Progenitor cell of endocrine pancreas (in vitro differentiated cells): ENCODE data around the gene NTRK2. TPM values are rescaled to one million over a fixed set of nuclear protein-coding genes. Genes with fewer than 3 reads are reported as not detected.

Experiments used
- DNase-seq: peaks from one replicate; pipeline ENCODE4 v3.0.0; 2021; ENCODE audit warnings: low spot score; ENCODE audit not compliant: unreplicated experiment
- H3K27ac Mint-ChIP-seq: 2 replicates; pipeline ENCODE4 v1.8.0; 2021; ENCODE audit warnings: mild to moderate bottlenecking, moderate library complexity, mixed read lengths
- H3K27me3 Mint-ChIP-seq: 2 replicates; pipeline ENCODE4 v1.8.0; 2021; ENCODE audit warnings: mixed read lengths
- H3K36me3 Mint-ChIP-seq: 2 replicates; pipeline ENCODE4 v1.8.0; 2022; ENCODE audit warnings: mixed read lengths; ENCODE audit not compliant: insufficient read depth
- H3K4me1 Mint-ChIP-seq: 2 replicates; pipeline ENCODE4 v1.8.0; 2021; ENCODE audit warnings: low read depth, mixed read lengths
- H3K4me3 Mint-ChIP-seq: 2 replicates; pipeline ENCODE4 v1.8.0; 2021; ENCODE audit warnings: low read depth, mild to moderate bottlenecking, moderate library complexity, mixed read lengths
- H3K9me3 Mint-ChIP-seq: 2 replicates; pipeline ENCODE4 v1.8.0; 2021; ENCODE audit warnings: low read depth, mixed read lengths
- CTCF ChIP-seq: fragments of 200-600 bp; sonication (generic); IDR thresholded peaks from one replicate; pipeline ENCODE4 v1.5.0; 2021; ENCODE audit warnings: antibody characterized with exemption, mild to moderate bottlenecking; ENCODE audit not compliant: unreplicated experiment
- total RNA-seq: library from RNA; stranded (reverse); gene quantifications from 2 replicates; pipeline ENCODE4 v1.2.1, GENCODE V29; 2021

The NTRK2 gene
- total RNA-seq, 1 donor from 2014 or later, result 4.7 TPM

- no peak overlapping the region for H3K27ac Mint-ChIP-seq
- H3K27me3 Mint-ChIP-seq, result no peaks in the 10 kb centered on the region
- no peaks in the 10 kb centered on the region for H3K9me3 Mint-ChIP-seq
- no peak overlapping the region for H3K4me3 Mint-ChIP-seq
- no peaks in the 10 kb centered on the region for H3K36me3 Mint-ChIP-seq
- no peak for TF ChIP-seq CTCF
- DNase-seq, result no peak
- no peaks in the 10 kb centered on the region for H3K4me1 Mint-ChIP-seq
Observed at GRCh38 chr9:84686068-84686467, 16.5 kb downstream of the NTRK2 start.

- TF ChIP-seq CTCF, result no peak
- H3K4me1 Mint-ChIP-seq, result no peaks in the 10 kb centered on the region
- H3K27me3 Mint-ChIP-seq, result no peaks in the 10 kb centered on the region
- H3K9me3 Mint-ChIP-seq, result no peaks in the 10 kb centered on the region
- H3K36me3 Mint-ChIP-seq, result no peaks in the 10 kb centered on the region
- H3K27ac Mint-ChIP-seq, result no peak overlapping the region
- H3K4me3 Mint-ChIP-seq, result no peak overlapping the region
- no peak for DNase-seq
Observed at GRCh38 chr9:84688956-84689355, 19.4 kb downstream of the NTRK2 start.

GRCh38 chr9:84691634-84692033 lies 22.1 kb downstream of the NTRK2 start:
- TF ChIP-seq CTCF, result no peak
- H3K9me3 Mint-ChIP-seq, result no peaks in the 10 kb centered on the region
- no peaks in the 10 kb centered on the region for H3K36me3 Mint-ChIP-seq
- no peaks in the 10 kb centered on the region for H3K27me3 Mint-ChIP-seq
- no peak overlapping the region for H3K27ac Mint-ChIP-seq
- no peak for DNase-seq
- no peaks in the 10 kb centered on the region for H3K4me1 Mint-ChIP-seq
- H3K4me3 Mint-ChIP-seq, result no peak overlapping the region

GRCh38 chr9:84694248-84694647 lies 24.7 kb downstream of the NTRK2 start:
- no peaks in the 10 kb centered on the region for H3K36me3 Mint-ChIP-seq
- TF ChIP-seq CTCF, result no peak
- H3K27me3 Mint-ChIP-seq, result no peaks in the 10 kb centered on the region
- no peaks in the 10 kb centered on the region for H3K4me1 Mint-ChIP-seq
- H3K9me3 Mint-ChIP-seq, result no peaks in the 10 kb centered on the region
- DNase-seq, result no peak
- H3K27ac Mint-ChIP-seq, result no peak overlapping the region
- no peak overlapping the region for H3K4me3 Mint-ChIP-seq

DNA sequence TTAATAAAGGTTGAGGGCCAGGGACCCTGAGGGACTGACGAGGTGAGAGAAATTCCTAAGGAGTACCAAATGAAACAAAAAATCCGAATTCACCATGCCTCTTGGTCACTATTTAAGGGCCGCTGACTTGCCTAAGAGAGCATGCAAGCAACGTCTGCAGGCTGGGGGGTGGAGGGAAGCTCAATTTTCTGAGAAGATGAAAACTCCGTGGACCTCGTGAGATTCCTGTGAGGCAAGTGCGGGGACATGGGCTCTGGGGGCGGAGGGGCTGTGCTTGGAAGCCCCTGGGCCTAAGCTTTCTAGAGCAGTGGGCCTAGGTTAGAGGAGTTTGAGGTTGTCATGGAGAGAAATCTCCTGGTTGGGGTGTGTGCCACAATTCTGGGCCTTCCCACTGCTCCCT lies 27.5 kb downstream of the NTRK2 start:
- Mint-ChIP-seq H3K4me3 (no peak overlapping the region), H3K36me3 (no peaks in the 10 kb centered on the region), H3K9me3 (no peaks in the 10 kb centered on the region), H3K27ac (peak overlapping the region; percentile 14), H3K27me3 (no peaks in the 10 kb centered on the region), H3K4me1 (no peaks in the 10 kb centered on the region)
- no peak for TF ChIP-seq CTCF
- no peak for DNase-seq
